ENCODE measurements around the gene CASQ2.

DNA sequence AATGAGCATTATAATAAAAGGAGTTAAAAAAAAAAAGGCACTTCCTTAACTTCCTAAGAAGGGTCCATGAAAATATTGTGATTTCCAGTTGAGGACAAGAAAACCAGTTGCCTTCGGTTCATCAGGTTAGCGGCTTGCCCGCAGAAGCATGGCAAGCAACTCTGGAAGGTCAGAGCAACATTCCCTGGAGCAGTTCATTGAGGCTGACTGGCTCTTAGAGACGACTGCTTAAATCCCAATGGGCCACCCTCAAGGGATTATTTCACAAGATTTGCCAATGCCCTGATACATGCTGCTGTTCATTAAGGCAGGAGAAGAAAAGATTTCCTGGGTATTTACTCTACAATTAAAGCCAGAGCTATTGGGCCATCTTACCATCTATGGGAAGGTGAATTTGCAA lies 29.0 kb upstream of the CASQ2 start:
- TF ChIP-seq, protein P1, sequence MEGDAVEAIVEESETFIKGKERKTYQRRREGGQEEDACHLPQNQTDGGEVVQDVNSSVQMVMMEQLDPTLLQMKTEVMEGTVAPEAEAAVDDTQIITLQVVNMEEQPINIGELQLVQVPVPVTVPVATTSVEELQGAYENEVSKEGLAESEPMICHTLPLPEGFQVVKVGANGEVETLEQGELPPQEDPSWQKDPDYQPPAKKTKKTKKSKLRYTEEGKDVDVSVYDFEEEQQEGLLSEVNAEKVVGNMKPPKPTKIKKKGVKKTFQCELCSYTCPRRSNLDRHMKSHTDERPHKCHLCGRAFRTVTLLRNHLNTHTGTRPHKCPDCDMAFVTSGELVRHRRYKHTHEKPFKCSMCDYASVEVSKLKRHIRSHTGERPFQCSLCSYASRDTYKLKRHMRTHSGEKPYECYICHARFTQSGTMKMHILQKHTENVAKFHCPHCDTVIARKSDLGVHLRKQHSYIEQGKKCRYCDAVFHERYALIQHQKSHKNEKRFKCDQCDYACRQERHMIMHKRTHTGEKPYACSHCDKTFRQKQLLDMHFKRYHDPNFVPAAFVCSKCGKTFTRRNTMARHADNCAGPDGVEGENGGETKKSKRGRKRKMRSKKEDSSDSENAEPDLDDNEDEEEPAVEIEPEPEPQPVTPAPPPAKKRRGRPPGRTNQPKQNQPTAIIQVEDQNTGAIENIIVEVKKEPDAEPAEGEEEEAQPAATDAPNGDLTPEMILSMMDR (IDR thresholded peaks at IDR 0.05): no peak
- no peak for TF ChIP-seq POLR2A (IDR thresholded peaks at IDR 0.05)
